NCI-H524 (cell line): Measurements from ENCODE around the gene NARF.
"Not testable (repeated sequence)": the region's sequence is repeated elsewhere in the genome, so short reads cannot be mapped to it uniquely, and the experiment has no call there.

Experiments used
- DNase-seq, 2 experiments: peaks; one replicate each; lab custom pipeline; 2025; lab: John Stamatoyannopoulos, UW

The NARF gene

DNA sequence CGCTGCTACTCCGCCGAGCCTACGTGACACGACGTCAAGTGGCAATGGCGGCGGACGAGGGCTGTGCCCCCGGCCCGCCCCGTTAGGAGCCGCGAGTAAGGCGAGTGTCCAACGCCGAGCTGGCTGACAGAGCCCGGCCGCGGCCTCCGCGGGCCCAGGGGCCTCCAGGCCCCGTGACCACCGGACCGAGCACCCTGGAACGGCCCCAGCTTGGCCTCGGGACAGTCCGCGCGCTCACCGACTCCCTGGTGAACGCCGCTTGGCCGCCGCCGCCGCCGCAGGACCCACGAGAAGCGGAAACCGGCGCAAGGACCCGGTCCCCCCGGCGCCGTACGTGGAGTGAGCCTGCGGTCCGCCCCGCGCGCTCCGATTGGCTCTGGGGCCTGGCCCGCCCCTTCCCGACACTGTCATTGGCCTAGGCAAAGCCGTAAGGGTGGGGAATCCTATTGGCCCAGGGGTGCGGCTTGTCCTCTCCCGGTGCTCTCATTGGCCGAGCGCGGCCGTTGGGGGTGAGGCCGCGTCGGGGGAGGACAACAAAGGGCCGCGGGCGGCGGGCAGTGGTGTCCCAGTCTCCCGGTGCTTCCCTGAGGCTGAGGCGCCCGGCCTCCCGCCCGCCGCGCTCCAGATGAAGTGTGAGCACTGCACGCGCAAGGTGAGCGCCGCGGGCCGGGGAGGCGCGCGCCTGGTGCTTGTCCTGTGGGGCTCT lies at the start of gene NARF:
NARF (plus strand) TSS at position 563 of the 706 bp plus-strand sequence; CDS start at position 626, 63 bp downstream.
- DNase-seq = peak; percentile 86 to 90

DNA sequence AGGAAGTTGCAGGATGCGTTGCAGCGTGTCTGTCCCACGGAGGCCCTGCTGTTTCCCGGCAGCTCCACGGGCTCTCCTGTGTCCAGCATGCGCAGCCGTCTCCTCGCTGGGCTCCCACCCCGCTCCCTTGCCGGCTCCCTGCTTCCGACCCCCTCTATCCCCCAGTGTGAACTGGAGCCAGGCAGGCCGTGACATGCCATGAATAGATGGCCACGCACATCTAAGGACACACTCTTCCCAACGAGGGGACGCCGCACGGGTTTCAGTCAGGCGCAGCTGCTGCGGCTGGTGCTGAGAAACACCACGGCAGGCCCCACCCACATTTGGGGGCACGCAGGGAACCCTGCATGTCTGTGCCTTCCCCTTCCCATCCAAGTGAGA lies 49.6 kb upstream of the NARF start:
- DNase-seq = no peak

DNA sequence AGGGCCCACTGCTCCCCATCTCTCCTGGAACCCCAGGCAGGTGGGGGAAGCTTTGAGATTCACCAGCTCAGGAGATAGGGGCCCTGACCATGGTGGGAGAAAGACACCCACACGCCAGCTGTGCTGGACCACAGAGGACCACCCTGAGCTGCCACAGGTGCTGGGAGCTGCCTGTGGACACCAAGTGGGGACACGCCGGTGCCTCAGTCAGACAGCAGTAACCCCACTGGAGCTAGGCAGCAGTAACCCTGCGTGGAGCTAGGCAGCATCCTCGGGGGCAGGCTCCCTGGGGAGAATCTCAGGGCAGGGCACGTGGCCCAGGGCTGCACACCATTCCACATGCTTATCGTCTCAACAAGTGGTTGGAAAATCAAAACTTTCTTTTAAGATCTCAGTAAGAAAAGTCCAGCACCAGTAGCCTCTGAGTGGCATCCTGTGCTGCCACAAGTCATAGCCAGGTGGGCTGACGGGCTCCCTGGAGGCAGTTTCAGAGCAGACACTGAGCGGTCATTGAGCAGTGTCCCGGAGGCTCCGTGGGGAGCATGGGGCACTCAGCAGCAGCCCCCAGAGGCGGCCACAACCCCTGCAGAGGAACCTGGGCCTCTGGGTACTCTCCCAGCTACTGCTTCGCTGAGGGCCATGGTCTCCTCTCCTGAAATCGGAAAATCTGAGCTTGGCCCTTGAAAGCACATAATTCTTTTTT lies 48.4 kb upstream of the NARF start:
- DNase-seq = no peak

DNA sequence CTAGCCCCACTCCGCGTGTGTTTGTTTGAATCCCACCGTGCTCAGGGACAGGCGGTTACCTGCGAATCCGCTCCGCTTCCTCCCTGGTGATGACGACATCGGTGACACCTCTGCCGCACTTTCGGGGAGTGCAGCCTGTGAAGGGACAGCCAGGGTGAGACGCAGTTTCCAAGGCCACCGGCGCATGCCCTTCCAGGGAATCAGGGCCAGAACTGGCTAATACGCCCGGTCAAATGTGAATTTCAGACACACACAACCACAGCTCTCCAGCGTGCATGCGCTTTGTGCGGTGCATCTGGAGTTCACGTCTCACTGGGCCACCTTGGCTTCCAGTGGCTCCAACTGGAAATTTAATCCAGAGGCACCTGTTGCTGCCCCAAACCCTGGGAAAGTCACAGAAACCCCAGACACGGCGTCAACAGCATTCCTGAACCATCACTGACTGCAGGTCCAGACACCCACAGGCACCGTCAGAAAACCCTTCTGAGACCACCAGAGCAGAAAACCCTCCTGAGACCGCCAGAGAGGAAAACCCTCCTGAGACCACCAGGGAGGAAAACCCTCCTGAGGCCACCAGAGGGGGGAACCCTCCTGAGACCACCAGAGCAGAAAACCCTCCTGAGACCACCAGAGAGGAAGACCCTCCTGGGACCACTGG lies 47.0 kb upstream of the NARF start:
- DNase-seq = no peak

DNA sequence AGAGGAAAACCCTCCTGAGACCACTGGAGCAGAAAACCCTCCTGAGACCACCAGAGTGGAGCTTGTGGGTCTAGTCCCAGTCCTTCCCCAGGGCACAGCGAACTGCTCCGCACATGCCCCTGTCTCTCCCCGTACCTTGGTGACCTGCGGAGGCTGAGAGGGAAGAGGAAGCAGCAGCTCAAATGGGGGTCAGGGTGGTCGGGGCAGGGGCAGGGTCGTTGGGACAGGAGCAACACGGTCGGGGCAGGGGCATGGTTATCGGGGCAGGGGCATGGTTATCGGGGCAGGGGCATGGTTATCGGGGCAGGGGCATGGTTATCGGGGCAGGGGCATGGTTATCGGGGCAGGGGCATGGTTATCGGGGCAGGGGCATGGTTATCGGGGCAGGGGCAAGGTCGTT lies 46.5 kb upstream of the NARF start:
- not testable (repeated sequence) for DNase-seq

DNA sequence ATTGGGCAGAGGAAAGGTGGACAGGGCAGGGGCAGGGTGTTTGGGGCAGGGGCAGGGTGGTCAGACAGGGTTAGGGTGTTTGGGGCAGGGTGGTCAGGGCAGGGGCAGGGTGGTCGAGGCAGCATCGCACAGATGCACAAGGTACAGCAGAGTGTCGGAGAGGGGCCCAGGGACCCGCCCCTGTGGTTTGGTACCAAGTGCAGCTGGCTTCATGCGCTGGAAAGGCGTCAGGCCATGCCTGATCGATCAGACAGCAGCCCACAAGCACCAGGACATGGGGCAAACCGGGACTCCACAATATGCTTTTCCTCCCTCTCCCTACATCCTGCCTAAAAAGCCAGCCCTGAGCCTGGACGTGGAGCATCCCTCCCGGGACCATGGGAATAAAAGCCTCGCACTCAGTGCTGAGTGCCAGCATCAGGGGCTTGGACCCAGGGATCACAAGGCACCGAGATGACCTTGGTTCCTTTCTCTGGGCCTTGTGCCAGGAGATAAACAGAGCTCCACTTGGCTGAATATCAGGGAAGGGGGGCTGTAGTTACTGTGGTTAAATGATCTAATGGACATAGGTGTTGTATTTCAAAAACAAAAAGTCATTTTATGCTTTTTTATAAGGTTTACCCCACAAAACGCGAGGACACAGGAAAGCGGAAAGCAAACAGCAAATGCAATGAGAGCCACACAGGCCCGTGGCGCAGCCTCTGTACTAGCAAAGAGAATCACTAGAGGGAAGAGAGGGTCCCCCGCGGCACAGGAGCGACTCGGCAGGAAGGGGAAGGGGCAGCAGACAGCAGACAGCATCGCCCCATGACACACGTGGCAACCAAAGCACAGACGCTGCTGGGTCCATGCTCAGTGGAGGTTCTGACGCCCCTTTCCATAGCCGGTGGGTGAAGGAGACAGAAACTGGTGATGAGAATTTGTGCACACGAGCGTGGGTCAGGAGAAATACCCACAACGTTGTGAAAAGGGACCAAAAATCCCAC lies 45.7 kb upstream of the NARF start:
- DNase-seq = no peak

DNA sequence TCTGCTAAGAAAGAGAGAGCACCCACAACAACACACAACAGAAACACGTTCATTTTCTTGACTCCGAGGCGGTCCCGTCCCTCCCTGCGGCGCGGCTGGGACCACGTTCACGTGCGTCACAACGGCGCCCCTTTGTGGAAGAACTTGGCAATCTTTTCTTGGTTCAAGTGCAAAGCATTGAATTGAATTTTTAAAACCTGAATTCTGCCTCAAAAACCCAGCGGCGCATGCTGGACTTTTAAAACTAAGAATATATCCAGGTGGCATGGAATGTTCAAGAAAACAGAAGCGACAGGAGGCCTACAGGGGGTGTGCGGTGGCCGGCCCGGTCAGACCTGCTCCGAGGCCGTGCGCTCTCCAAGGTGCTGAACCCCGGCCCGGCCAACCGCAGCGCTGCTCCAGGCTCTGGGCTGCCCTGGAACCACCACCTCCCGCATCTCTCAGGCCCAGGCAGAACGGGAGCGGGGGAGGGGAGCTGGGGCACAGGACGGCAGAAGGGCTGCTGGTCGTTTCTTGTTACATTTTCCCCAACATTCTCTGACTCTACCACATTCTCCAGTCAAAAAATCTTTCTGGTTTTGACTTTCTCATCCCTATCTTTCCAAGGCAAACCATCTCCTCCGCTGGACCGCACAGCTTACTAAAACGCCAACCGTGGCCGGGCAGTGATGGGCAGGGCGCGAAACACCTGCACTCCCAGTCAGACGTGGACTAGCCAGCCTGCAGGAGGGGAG lies 43.8 kb upstream of the NARF start:
- DNase-seq = peak in 1 of 2 experiments; percentile 21

DNA sequence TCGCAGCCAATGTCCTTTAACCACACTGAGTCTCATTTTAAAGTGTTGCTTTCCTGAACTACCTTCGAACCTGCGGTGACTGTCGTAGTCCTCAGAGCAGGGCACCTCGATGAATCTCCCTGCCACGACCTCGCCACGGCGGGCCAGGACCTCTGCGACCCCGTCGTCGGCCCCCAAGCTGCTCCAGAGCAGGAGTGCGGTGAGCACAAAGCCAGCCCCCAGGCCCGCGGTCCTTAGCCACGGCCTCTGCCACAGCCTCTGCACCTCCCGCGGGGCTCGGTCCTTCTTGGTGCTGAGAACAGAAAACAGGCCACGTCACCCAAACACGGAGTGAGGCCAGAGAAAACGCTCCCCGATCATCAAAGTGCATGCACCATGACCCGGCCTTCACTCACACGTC lies 43.2 kb upstream of the NARF start:
- DNase-seq = no peak

DNA sequence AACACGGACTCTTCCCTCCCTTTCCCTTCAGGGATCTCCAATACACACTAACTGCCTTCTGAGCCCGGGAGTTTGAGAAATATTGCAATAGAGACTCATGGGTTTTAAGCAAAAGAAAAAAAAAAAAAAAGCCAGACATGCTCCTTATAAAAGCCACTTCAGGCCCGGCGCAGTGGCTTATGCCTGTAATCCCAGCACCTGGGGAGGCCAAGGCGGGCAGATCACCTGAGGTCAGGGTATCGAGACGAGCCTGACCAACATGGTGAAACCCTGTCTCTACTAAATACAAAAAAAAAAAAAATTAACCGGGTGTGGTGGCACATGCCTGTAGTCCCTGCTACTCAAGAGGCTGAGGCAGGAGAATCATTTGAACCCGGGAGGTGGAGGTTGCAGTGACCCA lies 42.8 kb upstream of the NARF start:
- DNase-seq = no peak

DNA sequence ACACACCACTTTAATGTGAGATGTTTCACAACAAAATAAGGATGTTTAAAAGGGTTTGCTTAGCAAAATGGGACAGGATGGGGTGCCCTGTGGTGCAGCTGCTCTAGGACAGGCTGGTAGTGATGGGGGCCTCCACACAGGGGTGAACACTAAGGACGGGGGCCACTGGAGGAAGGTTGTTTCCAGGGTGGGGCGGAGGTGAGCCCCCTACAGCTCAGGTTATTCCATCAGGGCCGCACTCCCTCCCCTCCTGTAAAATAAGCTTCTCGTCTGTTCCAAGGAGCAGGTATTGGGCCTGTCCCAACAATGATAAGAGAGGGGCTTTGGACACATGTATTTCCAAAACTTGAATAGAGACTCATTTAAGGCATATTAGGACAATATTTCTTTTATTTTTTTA lies 42.3 kb upstream of the NARF start:
- DNase-seq = no peak

DNA sequence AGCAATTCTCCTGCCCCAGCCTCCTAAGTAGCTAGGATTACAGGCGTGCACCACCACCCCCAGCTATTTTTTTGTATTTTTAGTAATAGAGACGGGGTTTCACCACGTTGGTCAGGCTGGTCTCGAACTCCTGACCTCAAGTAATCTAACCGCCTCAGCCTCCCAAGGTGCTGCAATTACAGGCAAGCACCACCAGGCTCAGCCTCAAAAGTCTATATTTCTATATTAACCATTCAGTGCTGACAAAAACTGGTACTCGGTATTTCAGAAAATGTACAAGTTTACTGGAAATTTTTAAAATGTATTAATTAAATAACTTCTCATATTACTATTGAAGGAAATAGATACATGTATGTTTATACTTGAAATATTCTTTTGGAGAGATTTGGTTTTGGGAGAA lies 41.8 kb upstream of the NARF start:
- DNase-seq = no peak

DNA sequence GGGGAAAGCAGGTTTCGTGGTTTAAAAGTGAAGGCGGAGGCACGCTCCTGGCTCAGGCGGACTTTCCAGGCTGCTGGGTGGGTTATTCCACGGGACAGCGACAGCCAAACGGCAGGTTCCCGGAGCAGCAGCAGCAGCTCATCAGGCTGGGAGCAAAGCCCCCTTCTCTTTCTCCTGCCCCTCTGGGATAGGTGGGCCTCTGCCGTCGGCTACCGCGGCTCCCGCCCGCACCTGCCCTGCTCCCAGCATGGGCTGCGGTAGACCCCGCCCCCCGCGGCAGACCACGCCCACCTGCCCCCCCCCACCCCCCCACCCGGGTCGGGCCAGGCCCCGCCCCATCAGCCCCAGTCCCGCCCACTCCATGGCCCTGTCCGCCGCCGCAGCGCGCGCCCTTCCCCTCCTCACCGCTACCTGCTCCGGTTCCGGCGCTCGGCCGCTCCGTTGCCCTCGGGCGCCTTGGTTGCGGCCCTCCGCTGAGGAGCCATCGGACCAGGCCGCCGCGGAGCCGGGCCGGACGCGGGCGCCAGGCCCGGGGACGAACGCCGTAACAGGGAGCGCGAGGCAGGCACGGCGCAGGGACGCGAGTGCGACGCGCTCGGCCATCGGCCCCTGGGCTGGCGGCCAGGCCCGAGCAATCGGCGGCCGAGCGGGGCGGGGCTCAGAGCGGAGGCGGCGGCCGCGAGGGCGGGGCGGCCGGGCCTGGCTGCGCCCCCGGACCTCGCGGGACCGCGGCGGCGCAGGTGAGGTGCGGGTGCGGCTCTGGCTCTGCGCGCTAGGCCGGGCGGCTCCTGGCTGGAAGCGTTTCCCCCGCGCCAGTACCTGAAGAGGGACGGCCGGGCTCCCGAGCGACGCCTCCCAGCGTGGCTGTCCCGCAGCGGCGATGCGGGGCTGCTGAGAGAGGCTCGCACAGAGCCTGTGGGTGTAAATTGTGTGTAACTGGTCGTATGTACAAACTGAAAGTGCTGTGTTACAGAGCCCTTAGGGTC lies 40.2 kb upstream of the NARF start, which contains the start of the genes HEXD and OGFOD3:
HEXD (plus strand) TSS at position 347 of the 986 bp plus-strand sequence. CDS start 1,453 bp downstream, outside the sequence.
OGFOD3 (minus strand) TSS at position 586 of the 986 bp plus-strand sequence; CDS start at position 485, 101 bp downstream.
- DNase-seq = peak; percentile 21 to 29

DNA sequence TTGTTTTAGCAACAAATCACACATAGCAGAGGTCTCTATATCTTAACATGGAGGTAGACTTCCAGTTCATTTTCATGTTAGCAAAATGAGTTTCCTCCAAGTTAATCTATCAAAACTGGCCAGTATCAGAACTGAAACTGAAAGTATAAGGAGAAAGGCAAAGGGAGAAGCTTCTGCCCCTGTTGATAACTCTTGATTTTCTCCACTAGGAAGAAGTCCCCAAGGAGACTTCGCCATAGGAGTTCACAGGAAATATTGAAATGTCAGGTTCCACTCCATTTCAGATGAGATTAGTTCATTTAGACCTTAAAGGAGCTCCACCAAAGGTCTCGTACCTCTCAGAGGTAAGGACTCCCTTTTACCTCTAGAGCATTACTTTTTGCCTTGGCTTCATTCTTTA lies 39.0 kb upstream of the NARF start:
- DNase-seq = no peak

DNA sequence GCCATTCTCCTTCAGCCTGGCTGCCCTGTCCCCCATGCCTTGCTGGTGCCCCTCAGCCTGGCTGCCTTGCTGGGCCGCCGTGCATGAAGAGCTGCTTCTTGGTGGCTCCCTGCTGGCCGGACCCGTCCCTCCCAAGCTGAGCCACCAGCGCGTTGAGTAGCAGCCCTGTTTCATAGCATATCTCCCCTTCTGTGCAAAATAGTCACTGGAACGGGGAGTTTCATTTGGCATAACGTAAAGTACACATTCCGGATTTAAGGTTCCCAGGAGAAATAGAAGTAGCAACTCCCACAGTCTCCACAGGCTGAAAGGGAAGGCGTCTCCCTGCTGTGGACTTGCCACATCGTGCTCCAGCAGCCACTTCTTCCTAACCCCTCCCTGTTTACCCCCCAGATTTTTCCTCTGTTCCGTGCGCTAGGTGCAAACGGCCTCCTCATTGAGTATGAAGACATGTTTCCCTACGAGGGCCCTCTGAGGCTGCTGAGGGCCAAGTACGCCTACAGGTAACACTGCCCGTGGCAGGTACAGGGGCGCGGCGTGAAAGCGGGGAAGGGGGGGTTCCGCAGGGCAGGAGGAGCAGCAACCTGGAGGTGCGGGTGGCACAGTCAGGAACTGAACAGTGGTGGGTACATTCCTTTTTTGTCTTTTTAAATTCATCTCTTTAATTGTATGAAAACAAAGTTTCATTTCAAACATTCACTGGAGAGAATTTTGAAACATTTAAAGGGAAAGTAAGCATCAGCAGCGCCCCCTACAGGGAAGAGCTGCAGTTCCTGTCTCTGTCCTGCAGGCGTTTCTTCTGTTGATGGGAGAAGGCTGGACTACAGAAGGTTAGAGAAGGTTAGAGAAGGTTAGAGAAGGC lies 34.3 kb upstream of the NARF start:
- DNase-seq = no peak

DNA sequence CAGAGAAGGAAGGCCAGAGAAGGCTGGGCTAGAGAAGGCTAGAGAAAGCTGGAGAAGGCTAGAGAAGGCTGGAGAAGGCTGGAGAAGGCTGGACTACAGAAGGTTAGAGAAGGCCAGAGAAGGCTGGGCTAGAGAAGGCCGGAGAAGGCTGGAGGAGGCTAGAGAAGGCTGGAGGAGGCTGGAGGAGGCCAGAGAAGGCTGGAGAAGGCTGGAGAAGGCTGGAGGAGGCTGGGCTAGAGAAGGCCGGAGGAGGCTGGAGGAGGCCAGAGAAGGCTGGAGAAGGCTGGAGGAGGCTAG lies 33.7 kb upstream of the NARF start:
- DNase-seq = no peak

DNA sequence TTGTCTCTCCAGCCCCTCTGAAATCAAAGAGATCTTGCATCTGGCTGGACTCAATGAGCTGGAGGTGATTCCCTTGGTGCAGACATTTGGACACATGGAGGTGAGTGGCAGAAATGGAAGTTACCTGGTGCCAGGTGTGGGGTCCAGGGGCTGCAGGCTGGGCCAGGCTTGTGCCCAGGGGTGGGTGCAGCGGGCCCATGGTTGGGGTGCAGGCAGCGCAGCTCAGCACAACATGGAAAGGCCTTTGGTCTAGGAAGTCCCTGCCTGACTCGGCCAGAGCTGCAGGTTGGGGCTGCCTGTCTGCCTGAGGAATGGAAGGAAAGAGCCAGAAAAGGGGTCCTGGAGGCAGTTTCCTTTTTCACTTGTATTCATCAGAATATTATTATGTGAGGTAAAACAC lies 30.0 kb upstream of the NARF start:
- DNase-seq = no peak

DNA sequence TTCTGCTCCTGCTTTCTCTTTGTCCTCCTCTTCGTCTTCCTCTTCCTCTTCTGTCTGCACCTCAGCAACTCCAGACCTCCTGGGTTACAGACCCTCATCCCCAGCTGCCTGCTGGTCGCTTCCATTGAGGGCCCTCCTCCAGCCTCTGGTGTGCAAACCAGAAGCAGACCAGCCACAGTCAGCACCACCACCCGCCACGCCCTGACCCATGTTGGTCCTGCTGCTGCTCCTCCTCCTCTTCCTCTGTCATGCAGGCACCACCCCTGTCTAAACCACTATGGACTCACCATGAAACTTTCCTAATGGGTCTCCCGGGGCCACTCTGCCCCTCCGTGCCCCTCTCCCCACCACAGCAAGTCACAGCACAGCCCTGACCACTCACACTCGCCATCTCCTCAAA lies 28.7 kb upstream of the NARF start:
- DNase-seq = no peak

DNA sequence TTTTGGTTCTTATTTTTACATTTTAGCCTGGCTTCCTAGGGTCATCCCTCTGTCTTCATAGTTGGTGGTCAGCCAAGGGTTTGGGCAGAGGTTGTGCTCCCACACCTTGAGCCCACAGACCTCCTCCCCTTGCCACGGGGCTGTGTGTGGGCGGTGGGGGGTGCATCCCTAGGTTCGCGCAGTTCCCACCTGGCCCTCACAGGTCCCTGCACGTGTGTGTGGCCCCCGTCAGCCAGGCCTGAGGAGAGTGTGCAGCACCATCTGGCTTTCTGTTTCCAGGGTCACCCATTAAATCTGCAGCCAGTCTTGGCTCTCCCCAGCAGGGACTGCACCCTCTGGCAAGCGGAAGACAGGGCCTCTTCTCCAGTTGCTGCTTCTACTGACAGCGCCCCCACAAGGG lies 26.5 kb upstream of the NARF start:
- peak in 1 of 2 experiments; percentile 26 for DNase-seq
